Measurements from ENCODE around the gene KREMEN2.

DNA sequence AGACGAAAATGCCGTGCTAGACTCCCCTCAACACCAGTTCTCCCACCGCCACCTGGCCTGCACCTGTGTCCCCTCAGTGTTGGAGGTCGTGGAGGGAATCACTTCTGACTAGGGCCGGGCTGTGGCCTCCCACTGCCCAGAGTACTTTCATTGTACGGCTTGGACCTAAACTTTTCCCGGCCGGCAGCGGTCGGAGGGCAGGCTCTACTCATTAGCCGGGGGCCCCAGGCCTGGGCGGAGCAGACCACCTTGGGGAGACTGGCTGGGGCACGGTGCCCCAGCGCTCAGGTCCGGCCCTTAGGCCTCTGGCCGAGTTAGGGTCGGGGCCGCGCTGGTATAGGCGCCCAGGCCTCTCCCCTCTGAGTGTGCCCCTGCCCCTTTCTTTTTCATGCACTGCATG lies 53.3 kb downstream of the KREMEN2 start:
- TF ChIP-seq CBX5 (IDR thresholded peaks at IDR 0.05; ENCODE audit: low read depth, low read length), result no peak
- TF ChIP-seq KDM4A (IDR thresholded peaks at IDR 0.05; ENCODE audit: low read depth, low read length, severe bottlenecking), result no peak
